ENCODE results near the gene CCDC8.
"Not testable (repeated sequence)": the region's sequence is repeated elsewhere in the genome, so short reads cannot be mapped to it uniquely, and the experiment has no call there.

The CCDC8 gene

DNA sequence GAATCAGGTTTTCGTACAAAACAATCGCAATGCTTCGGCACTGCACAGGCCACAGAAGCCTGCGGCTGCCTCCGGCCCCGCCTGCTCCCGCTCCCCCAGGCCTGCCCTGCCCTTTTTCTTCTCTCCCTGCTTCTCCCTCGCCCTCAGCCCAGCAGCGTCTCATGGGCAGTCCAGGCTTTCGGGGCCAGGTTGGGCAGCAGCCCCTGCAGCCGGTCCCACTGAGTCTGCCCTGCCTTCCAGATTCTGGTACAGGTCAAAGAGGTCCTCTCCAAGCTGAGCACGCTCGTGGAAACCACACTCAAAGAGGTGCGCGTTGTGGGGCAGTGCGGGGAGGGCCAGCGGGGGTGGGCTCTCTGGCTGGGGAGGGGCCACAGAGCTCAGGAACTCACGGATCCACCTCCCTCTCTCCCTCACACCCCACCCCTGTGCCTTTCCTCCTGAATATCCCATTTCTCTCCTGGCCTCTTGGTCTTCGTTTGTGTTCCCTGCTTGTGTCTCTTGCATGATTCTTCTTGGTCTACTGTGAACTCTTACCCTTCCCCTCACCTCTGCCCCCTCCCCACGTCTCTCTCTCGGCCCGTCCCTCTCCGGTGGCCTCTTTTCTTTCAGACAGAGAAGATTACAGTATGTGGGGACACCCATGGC is 30.1 kb downstream of the CCDC8 start:
- DNase-seq (ENCODE audit: low read depth, low spot score), result no peak

DNA sequence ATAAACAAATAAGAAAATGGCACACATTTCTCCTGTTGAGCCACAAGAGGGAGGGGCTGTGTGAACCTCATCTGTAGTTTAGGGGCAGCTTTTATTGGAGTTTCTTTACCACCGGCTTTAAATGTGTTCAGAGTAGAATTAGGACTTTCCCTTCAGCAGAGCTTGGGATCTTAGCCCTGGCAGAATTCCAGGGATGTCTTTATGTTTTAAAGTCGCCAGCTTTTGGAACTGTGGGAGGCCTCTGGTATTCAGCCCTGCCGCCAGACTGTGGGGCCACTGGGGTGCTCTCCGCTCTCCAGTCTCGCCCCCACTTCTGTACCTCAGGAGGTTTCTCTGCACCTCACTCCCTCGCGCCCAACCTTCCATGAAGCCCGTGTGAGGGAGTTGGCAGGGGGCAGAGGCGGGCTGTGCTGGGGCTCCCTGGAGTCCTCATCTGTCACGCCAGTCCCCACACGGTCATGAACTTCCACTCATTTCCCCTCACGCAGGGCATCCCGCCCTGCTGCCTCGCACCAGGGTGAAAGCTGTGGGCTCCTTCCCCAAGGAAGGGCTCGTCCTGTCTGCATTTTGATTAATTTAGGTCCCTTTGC is 31.5 kb downstream of the CCDC8 start:
- no peak for DNase-seq (ENCODE audit: low read depth, low spot score)

DNA sequence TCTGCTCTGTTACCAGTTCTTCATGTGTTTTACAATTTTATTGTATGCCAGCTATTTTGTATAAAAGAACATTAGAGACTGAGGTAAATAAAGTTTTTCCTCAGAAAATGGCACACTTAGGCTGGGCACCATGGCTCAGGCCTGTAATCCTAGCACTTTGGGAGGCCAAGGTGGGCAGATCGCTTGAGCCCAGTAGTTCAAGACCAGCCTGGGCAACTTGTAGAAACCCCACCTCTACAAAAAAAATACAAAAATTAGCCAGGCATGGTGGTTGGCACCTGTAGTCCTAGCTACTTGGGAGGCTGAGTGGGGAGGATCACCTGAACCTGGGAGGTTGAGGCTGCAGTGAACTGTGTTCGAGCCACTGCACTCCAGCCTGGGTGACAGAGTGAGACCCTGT is 32.0 kb downstream of the CCDC8 start:
- no peak for DNase-seq (ENCODE audit: low read depth, low spot score)

DNA sequence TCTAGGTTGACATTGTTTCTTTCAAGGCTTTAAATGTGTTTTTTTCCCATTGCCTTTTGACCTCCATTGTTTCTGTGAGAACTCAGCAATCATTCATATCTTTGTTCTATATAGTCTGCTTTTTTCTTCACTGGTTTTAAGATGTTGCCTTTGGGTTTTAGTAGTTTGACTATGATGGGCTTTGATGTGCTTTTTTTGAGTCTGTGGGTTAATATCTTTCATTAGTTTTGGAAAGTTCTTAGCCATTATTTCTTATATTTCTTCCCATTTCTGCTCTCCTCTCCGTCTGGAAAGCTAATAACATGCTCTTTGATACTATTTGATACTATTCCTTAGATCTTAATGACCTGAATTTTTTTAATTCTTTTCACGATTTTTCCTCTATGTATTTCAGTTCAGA is 32.7 kb downstream of the CCDC8 start:
- DNase-seq (ENCODE audit: low read depth, low spot score), result no peak

GRCh38 chr19:46378268-46378667 is 35.1 kb downstream of the CCDC8 start:
- DNase-seq (ENCODE audit: low read depth, low spot score), result no peak

GRCh38 chr19:46376241-46377153 is 36.9 kb downstream of the CCDC8 start:
- DNase-seq (ENCODE audit: low read depth, low spot score), result no peak

GRCh38 chr19:46375476-46376067 is 37.8 kb downstream of the CCDC8 start:
- DNase-seq (ENCODE audit: low read depth, low spot score), result not testable (repeated sequence)

- DNase-seq (ENCODE audit: low read depth, low spot score), result no peak
These were observed 38.6 kb downstream of the CCDC8 start for GRCh38 chr19:46374536-46375475.

GRCh38 chr19:46373491-46374359 is 39.6 kb downstream of the CCDC8 start:
- DNase-seq (ENCODE audit: low read depth, low spot score), result no peak

GRCh38 chr19:46372901-46373490 is 40.4 kb downstream of the CCDC8 start:
- DNase-seq (ENCODE audit: low read depth, low spot score), result no peak

- no peak for DNase-seq (ENCODE audit: low read depth, low spot score)
These were observed 41.9 kb downstream of the CCDC8 start for GRCh38 chr19:46371371-46371901.

- no peak for DNase-seq (ENCODE audit: low read depth, low spot score)
These were observed 43.5 kb downstream of the CCDC8 start for GRCh38 chr19:46369817-46370216.

DNA sequence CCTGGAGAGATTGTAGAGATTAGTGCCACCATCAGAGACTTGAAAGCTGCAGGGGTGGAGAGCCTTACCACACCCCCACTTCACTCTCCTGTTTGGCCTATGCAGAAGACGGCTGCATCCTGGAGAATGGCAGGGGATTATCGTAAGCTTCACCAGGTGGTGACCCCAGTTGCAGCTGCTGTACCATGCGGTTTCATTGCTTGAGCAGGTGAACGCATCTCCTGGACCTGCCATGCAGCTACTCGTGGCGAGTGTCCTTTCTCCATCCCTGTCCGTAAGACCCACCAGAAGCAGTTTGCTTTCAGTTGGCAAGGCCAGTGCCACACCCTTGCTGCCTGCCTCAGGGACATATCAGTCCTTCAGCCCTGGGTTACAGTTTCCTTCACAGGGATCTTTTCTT is 45.2 kb downstream of the CCDC8 start:
- DNase-seq (ENCODE audit: low read depth, low spot score), result no peak

DNA sequence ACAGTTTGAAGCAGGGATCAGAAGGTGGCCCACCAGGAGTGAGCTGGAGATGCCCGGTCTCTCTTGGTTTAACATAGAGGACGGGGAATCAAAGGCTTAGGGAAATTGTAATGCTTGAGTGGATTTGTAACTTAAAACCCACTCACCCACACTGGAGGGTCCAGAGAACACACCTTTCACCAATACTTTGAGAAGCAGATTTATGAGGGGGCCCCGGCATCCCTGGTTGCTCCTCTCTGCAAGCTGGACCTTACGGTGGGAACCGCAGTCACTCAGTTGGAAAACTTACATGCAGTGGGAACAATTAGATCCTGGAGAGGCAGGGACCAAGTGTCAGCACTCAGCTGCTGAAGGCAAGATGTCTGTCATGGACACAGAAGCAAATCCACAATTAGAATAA is 45.9 kb downstream of the CCDC8 start:
- no peak for DNase-seq (ENCODE audit: low read depth, low spot score)

DNA sequence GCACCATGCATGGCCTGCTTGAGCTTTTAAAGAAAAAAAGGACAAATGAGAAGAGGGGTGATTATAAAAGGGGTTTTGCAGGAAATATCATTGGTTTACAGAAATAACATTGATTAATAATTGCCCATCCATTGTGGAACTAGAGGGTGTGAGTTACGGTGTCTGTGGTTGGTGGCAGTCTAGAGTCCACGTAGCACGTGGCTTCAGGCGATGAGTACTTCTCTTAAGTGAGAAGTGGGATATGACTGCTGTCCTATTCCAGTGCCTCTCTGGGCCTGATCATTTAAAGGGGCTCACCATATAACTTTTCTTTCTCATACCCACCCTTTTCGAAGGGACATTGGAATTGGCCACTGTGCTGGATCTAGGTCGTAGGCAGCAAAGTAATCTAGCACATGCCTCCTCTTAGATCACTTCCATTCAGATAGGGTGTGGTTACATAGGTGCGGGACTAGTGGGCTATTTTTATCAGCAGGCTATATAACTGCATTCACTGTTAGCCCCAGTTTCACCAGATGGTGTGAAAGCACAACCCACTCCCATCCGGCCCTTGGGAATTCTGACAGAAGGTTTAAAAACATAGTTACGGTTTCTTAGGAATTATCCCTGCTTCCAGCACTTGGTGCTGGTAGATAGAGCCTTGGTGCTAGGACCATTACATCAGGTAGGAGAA is 46.6 kb downstream of the CCDC8 start:
- no peak for DNase-seq (ENCODE audit: low read depth, low spot score)

DNA sequence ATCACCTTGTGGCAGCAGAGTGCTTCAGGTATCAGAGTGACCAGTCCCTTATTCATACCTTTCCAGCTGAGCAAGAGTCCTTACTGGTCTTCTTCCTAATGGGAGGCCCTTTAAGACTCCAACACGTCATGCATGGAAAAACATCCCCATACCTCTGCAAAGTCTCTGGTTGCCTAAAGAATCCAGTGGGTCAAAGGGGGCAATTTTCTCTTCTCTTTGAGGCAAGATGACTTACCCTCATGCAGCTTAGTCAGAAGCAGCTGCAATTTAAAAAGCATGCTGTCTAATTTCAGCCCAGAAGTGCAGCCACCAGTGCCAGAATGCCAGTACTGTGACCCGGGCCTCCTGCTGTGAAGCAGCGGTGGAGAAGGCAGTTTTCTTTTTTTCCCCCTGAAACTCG is 47.8 kb downstream of the CCDC8 start:
- no peak for DNase-seq (ENCODE audit: low read depth, low spot score)

GRCh38 chr19:46364359-46364758 is 49.0 kb downstream of the CCDC8 start:
- DNase-seq (ENCODE audit: low read depth, low spot score), result no peak

DNA sequence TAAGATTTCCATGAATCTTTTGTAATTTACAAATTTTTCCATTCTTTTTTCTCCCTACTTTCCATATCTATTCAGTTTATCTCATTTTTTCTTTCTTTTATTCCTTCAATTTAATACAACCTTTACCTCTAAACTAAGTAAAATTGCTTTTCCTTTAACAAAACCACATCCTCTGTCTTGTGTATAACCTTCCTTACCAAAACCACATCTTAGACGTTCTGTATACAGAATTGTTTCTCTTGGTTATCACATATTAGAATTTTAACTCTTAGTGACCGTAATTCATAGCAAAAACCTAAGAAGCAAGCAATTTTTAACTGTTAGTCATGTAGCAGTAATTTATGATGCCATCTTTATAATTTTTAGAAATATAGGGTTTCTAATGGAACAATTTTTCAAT is 51.4 kb downstream of the CCDC8 start:
- no peak for DNase-seq (ENCODE audit: low read depth, low spot score)
